ENCODE measurements around the gene BAG1.

The BAG1 gene

GRCh38 chr9:33304362-33304761, 39.9 kb upstream of the BAG1 start:
- DNase-seq = no peak
- no peak for TF ChIP-seq CTCF (IDR thresholded peaks at IDR 0.05; ENCODE audit: low read depth, low read length, missing control alignments)

GRCh38 chr9:33300546-33300945, 36.0 kb upstream of the BAG1 start:
- Histone ChIP-seq H3K36me3 (replicated peaks) (peaks cover 80% of the 10 kb centered on the region), H3K4me3 (ENCODE audit: low read depth, low read length) (no peak overlapping the region), H3K27ac (no peak overlapping the region), H3K27me3 (replicated peaks) (no peaks in the 10 kb centered on the region)
- in situ Hi-C loops (cut with HindIII; ENCODE audit: low pct_ligation_motif_present, low sequenced_read_pairs) = no loop called here
- no peak for DNase-seq
- no peak for TF ChIP-seq CTCF (IDR thresholded peaks at IDR 0.05; ENCODE audit: low read depth, low read length, missing control alignments)

More at GRCh38 chr9:33304362-33304761, 39.9 kb upstream of the BAG1 start:
- no peak overlapping the region for H3K4me3 ChIP-seq (ENCODE audit: low read depth, low read length)
- in situ Hi-C loops (cut with HindIII; ENCODE audit: low pct_ligation_motif_present, low sequenced_read_pairs) = no loop called here
- H3K36me3 ChIP-seq (replicated peaks) = peaks cover 83% of the 10 kb centered on the region
- no peak overlapping the region for H3K27ac ChIP-seq
- no peaks in the 10 kb centered on the region for H3K27me3 ChIP-seq (replicated peaks)

- H3K36me3 ChIP-seq (replicated peaks) = peaks cover 61% of the 10 kb centered on the region
- no peak for DNase-seq
- no peak overlapping the region for H3K4me3 ChIP-seq (ENCODE audit: low read depth, low read length)
- in situ Hi-C loops (cut with HindIII; ENCODE audit: low pct_ligation_motif_present, low sequenced_read_pairs) = no loop called here
- H3K27ac ChIP-seq = no peak overlapping the region
- TF ChIP-seq CTCF (IDR thresholded peaks at IDR 0.05; ENCODE audit: low read depth, low read length, missing control alignments) = no peak
- no peaks in the 10 kb centered on the region for H3K27me3 ChIP-seq (replicated peaks)
Measured at GRCh38 chr9:33297432-33297831, 32.9 kb upstream of the BAG1 start.

- H3K36me3 ChIP-seq (replicated peaks) = peaks cover 49% of the 10 kb centered on the region
- TF ChIP-seq CTCF (IDR thresholded peaks at IDR 0.05; ENCODE audit: low read depth, low read length, missing control alignments) = no peak
- no peaks in the 10 kb centered on the region for H3K27me3 ChIP-seq (replicated peaks)
- no peak overlapping the region for H3K4me3 ChIP-seq (ENCODE audit: low read depth, low read length)
- in situ Hi-C loops (cut with HindIII; ENCODE audit: low pct_ligation_motif_present, low sequenced_read_pairs) = no loop called here
- H3K27ac ChIP-seq = no peak overlapping the region
- no peak for DNase-seq
Measured at GRCh38 chr9:33295571-33295970, 31.1 kb upstream of the BAG1 start.

GRCh38 chr9:33294670-33295432, 30.3 kb upstream of the BAG1 start:
- Histone ChIP-seq H3K27ac (no peak overlapping the region), H3K36me3 (replicated peaks) (peaks cover 43% of the 10 kb centered on the region), H3K4me3 (ENCODE audit: low read depth, low read length) (no peak overlapping the region), H3K27me3 (replicated peaks) (no peaks in the 10 kb centered on the region)
- in situ Hi-C loops (cut with HindIII; ENCODE audit: low pct_ligation_motif_present, low sequenced_read_pairs) = no loop called here
- no peak for TF ChIP-seq CTCF (IDR thresholded peaks at IDR 0.05; ENCODE audit: low read depth, low read length, missing control alignments)
- DNase-seq = no peak

- Histone ChIP-seq H3K36me3 (replicated peaks) (peaks cover 33% of the 10 kb centered on the region), H3K4me3 (ENCODE audit: low read depth, low read length) (no peak overlapping the region), H3K27me3 (replicated peaks) (no peaks in the 10 kb centered on the region), H3K27ac (no peak overlapping the region)
- DNase-seq = no peak
- no peak for TF ChIP-seq CTCF (IDR thresholded peaks at IDR 0.05; ENCODE audit: low read depth, low read length, missing control alignments)
- in situ Hi-C loops (cut with HindIII; ENCODE audit: low pct_ligation_motif_present, low sequenced_read_pairs) = no loop called here
Measured at GRCh38 chr9:33293782-33294181, 29.3 kb upstream of the BAG1 start.
